Hepatocyte (in vitro differentiated cells): ENCODE measurements around the gene CXCL14. TPM values are rescaled to one million over a fixed set of nuclear protein-coding genes. Genes with fewer than 3 reads are reported as not detected.

ENCODE experiments used
- DNase-seq: peaks from one replicate; pipeline ENCODE4 v3.0.0-alpha.2; 2016; ENCODE audit warnings: low spot score
- H2AFZ ChIP-seq: fragments of 200-600 bp; sonication (generic); 2 replicates; pipeline ENCODE4 v1.6.0; 2016; ENCODE audit warnings: antibody characterized with exemption, mild to moderate bottlenecking
- H3K27ac ChIP-seq: fragments of 200-600 bp; sonication (generic); 2 replicates; pipeline ENCODE4 v1.5.1; 2016; ENCODE audit warnings: mild to moderate bottlenecking
- H3K27me3 ChIP-seq: fragments of 200-600 bp; sonication (generic); 2 replicates; pipeline ENCODE4 v1.6.1; 2016
- H3K36me3 ChIP-seq: fragments of 200-600 bp; sonication (generic); replicated peaks from 2 replicates; pipeline ENCODE4 v1.5.1; 2016; ENCODE audit warnings: low read depth; ENCODE audit not compliant: insufficient read depth
- H3K4me1 ChIP-seq: fragments of 200-600 bp; sonication (generic); 2 replicates; pipeline ENCODE4 v1.5.1; 2016; ENCODE audit warnings: mild to moderate bottlenecking, moderate library complexity; ENCODE audit not compliant: insufficient read depth
- H3K4me2 ChIP-seq: fragments of 200-600 bp; sonication (generic); 2 replicates; pipeline ENCODE4 v1.6.0; 2016
- H3K4me3 ChIP-seq: fragments of 200-600 bp; sonication (generic); 2 replicates; pipeline ENCODE4 v1.5.1; 2016; ENCODE audit warnings: mild to moderate bottlenecking
- H3K79me2 ChIP-seq: fragments of 200-600 bp; sonication (generic); 2 replicates; pipeline ENCODE4 v1.6.0; 2017; ENCODE audit warnings: mild to moderate bottlenecking
- H3K9me2 ChIP-seq: fragments of 200-600 bp; sonication (generic); replicated peaks from 2 replicates; pipeline ENCODE4 v1.6.0; 2017; ENCODE audit warnings: mild to moderate bottlenecking; ENCODE audit not compliant: insufficient read depth
- H3K9me3 ChIP-seq: fragments of 200-600 bp; sonication (generic); 2 replicates; pipeline ENCODE4 v1.5.1; 2016; ENCODE audit warnings: low read depth, mild to moderate bottlenecking
- H4K20me1 ChIP-seq: fragments of 200-600 bp; sonication (generic); 2 replicates; pipeline ENCODE4 v1.6.0; 2016; ENCODE audit warnings: mild to moderate bottlenecking; ENCODE audit not compliant: insufficient read depth, poor library complexity, severe bottlenecking
- CTCF ChIP-seq: fragments of 200-600 bp; sonication (generic); IDR thresholded peaks from 2 replicates; pipeline ENCODE4 v1.5.1; 2016; ENCODE audit warnings: antibody characterized with exemption, mild to moderate bottlenecking; ENCODE audit not compliant: poor library complexity
- EZH2 ChIP-seq: fragments of 200-600 bp; sonication (generic); IDR thresholded peaks from 2 replicates; pipeline ENCODE4 v1.6.1; 2016; ENCODE audit warnings: antibody characterized with exemption, mild to moderate bottlenecking, borderline replicate concordance
- EZH2phosphoT487 ChIP-seq: fragments of 200-600 bp; sonication (generic); IDR thresholded peaks from one replicate; pipeline ENCODE4 v1.6.1; 2018; ENCODE audit warnings: antibody characterized with exemption, mild to moderate bottlenecking, low read depth, moderate library complexity; ENCODE audit not compliant: unreplicated experiment, severe bottlenecking
- WGBS: methylation state at CpG from one replicate; pipeline ENCODE4 v1.1.6; 2016; ENCODE audit warnings: low lambda C conversion rate; ENCODE audit errors: missing lambda C conversion rate; 5-methylcytosine and 5-hydroxymethylcytosine counted together
- polyA plus RNA-seq: library from polyadenylated mRNA; unstranded; fragments of >200 nt; fragmentation: Nextera tagmentation; extraction: Ambion mirVana; gene quantifications from 2 replicates; pipeline ENCODE4 v1.2.1, GENCODE V29; 2016
- total RNA-seq: library from RNA; depleted of rRNA; stranded (reverse); fragments of >200 nt; gene quantifications from 2 replicates; pipeline ENCODE4 v1.2.3, GENCODE V29; 2014

The CXCL14 gene
- total and polyA plus RNA-seq, 2 experiments from 2014 or later, result 52.5 to 88.8 TPM

GRCh38 chr5:135600152-135600570, 21.4 kb upstream of the CXCL14 start:
- Histone ChIP-seq H3K27me3 (no peaks in the 10 kb centered on the region), H3K4me2 (no peak overlapping the region), H2AFZ (no peak overlapping the region), H3K9me2 (no peaks in the 10 kb centered on the region), H3K79me2 (no peaks in the 10 kb centered on the region), H3K4me1 (peaks cover 9% of the 10 kb centered on the region), H3K9me3 (no peaks in the 10 kb centered on the region), H3K36me3 (no peaks in the 10 kb centered on the region), H4K20me1 (no peaks in the 10 kb centered on the region), H3K4me3 (no peak overlapping the region), H3K27ac (no peak overlapping the region)
- DNase-seq, result no peak
- WGBS, result 80% methylated on average over 5 of the region's 5 CpGs
- no peak for TF ChIP-seq EZH2phosphoT487
- no peak for TF ChIP-seq CTCF
- no peak for TF ChIP-seq EZH2

- Histone ChIP-seq H3K9me2 (no peaks in the 10 kb centered on the region), H3K36me3 (no peaks in the 10 kb centered on the region), H3K9me3 (no peaks in the 10 kb centered on the region), H3K27ac (no peak overlapping the region), H4K20me1 (no peaks in the 10 kb centered on the region), H3K27me3 (no peaks in the 10 kb centered on the region), H3K4me3 (no peak overlapping the region), H3K79me2 (no peaks in the 10 kb centered on the region), H2AFZ (no peak overlapping the region), H3K4me2 (no peak overlapping the region), H3K4me1 (peaks cover 9% of the 10 kb centered on the region)
- 90% methylated on average over 6 of the region's 6 CpGs for WGBS
- no peak for DNase-seq
- TF ChIP-seq EZH2phosphoT487, result no peak
- TF ChIP-seq CTCF, result no peak
- TF ChIP-seq EZH2, result no peak
These were observed 20.8 kb upstream of the CXCL14 start for GRCh38 chr5:135599421-135600151.

GRCh38 chr5:135598691-135599395, 20.1 kb upstream of the CXCL14 start:
- Histone ChIP-seq H3K4me2 (no peak overlapping the region), H3K27ac (no peak overlapping the region), H3K27me3 (no peaks in the 10 kb centered on the region), H4K20me1 (no peaks in the 10 kb centered on the region), H3K79me2 (no peaks in the 10 kb centered on the region), H3K36me3 (no peaks in the 10 kb centered on the region), H3K4me3 (no peak overlapping the region), H3K4me1 (peaks cover 8% of the 10 kb centered on the region), H3K9me3 (no peaks in the 10 kb centered on the region), H3K9me2 (no peaks in the 10 kb centered on the region), H2AFZ (no peak overlapping the region)
- 57% methylated on average over 9 of the region's 9 CpGs for WGBS
- DNase-seq, result no peak
- TF ChIP-seq EZH2phosphoT487, result no peak
- no peak for TF ChIP-seq EZH2
- TF ChIP-seq CTCF, result no peak
